ENCODE measurements around the gene PEAK3. TPM values are rescaled to one million over a fixed set of nuclear protein-coding genes. Genes with fewer than 3 reads are reported as not detected.

Gene PEAK3
- total RNA-seq, 3 donors from 2014 or later = 1.8 TPM; not detected in 2

DNA sequence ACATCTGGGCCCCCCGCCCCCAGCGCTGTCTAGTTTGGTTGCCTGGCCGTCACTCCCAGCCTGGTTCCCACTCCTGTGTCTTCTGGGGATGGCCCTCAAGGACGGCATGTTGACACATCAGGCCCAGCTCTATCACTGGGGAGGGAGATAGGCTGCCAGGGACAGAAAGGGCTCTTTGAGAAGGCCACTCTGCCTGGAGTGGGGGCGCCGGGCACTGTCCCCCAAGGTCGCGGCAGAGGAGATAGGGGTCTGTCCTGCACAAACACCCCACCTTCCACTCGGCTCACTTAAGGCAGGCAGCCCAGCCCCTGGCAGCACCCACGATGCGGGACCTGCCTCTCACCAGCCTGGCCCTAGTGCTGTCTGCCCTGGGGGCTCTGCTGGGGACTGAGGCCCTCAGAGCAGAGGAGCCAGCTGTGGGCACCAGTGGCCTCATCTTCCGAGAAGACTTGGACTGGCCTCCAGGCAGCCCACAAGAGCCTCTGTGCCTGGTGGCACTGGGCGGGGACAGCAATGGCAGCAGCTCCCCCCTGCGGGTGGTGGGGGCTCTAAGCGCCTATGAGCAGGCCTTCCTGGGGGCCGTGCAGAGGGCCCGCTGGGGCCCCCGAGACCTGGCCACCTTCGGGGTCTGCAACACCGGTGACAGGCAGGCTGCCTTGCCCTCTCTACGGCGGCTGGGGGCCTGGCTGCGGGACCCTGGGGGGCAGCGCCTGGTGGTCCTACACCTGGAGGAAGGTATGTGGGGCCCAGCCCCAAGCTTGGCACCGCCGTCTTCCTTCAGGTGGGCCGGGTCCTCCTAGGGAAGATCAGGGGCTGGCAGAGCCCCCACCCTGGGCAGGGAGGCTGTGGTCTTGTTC lies 32.7 kb downstream of the PEAK3 start, which contains the start of gene AMH:
Gene AMH (plus strand): TSS at position 314 of the 857 bp plus-strand sequence. CDS start 10 bp downstream, at position 324.
- H3K4me1 ChIP-seq = peaks cover 6 to 13% of the 10 kb centered on the region in 2 donors
- H3K4me3 ChIP-seq = peak within 1 kb of the TSS in 1 of 3 donors; percentile 5
- no peak within 1 kb of the TSS for H3K27ac ChIP-seq
- H3K36me3 ChIP-seq = peaks cover 21% of the 10 kb centered on the region
- no peak for DNase-seq (ENCODE audit: low spot score in 2 of 2)
- peaks cover 22 to 48% of the 10 kb centered on the region in 2 donors for H3K27me3 ChIP-seq
- TF ChIP-seq POLR2A (IDR thresholded peaks at IDR 0.05) = no peak
- TF ChIP-seq, protein P1, sequence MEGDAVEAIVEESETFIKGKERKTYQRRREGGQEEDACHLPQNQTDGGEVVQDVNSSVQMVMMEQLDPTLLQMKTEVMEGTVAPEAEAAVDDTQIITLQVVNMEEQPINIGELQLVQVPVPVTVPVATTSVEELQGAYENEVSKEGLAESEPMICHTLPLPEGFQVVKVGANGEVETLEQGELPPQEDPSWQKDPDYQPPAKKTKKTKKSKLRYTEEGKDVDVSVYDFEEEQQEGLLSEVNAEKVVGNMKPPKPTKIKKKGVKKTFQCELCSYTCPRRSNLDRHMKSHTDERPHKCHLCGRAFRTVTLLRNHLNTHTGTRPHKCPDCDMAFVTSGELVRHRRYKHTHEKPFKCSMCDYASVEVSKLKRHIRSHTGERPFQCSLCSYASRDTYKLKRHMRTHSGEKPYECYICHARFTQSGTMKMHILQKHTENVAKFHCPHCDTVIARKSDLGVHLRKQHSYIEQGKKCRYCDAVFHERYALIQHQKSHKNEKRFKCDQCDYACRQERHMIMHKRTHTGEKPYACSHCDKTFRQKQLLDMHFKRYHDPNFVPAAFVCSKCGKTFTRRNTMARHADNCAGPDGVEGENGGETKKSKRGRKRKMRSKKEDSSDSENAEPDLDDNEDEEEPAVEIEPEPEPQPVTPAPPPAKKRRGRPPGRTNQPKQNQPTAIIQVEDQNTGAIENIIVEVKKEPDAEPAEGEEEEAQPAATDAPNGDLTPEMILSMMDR (IDR thresholded peaks at IDR 0.05) = no peak
- intact Hi-C loops (cut with DNase I; ENCODE audit: low total_unique reads) = loop anchor here (5.0 kb wide), 1 partner anchor 583 kb away; no protein-coding TSS in a partner anchor
- no peaks in the 10 kb centered on the region for H3K9me3 ChIP-seq

DNA sequence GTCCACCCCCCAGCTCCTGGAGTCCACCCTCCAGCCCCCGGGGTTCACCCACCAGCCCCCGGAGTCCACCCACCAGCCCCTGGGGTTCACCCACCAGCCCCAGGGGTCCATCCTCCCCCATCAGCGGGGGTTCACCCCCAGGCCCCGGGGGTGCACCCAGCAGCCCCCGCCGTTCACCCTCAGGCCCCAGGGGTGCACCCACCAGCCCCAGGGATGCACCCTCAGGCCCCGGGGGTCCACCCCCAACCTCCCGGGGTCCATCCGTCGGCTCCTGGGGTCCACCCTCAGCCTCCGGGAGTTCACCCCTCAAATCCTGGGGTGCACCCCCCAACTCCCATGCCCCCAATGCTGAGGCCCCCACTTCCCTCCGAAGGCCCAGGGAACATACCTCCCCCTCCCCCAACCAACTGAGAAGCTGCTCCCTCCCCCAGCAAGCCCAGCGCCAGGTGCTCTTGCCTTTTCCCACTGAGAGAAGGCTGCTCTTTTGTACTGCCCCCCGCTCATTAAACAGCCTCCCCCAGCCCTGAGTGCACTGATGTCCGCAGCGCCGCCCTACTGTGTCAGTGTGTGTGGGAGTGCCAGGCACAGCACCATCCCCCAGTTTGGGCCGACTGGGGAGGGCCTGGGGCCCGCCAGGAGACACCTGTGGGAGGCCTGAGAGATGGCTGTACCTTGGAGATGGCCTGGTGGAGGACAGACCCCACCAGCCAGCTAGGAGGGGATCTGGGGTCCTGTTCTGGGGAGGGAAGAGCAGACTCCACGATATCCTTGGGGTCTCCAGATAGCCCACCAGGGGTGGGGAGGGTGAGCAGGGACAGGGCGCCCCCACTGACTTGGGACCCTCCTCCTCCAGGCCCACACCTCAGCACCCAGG lies 33.6 kb downstream of the PEAK3 start:
- Histone ChIP-seq H3K27me3 (peaks cover 18 to 43% of the 10 kb centered on the region in 2 donors), H3K4me3 (no peak overlapping the region), H3K36me3 (peaks cover 27% of the 10 kb centered on the region), H3K4me1 (peaks cover 6 to 13% of the 10 kb centered on the region in 2 donors), H3K9me3 (no peaks in the 10 kb centered on the region), H3K27ac (no peak overlapping the region)
- intact Hi-C loops (cut with DNase I; ENCODE audit: low total_unique reads) = loop anchor here (5.0 kb wide), 1 partner anchor 584 kb away; no protein-coding TSS in a partner anchor
- TF ChIP-seq POLR2AphosphoS5 (IDR thresholded peaks at IDR 0.05) (no peak), POLR2A (IDR thresholded peaks at IDR 0.05) (no peak)
- TF ChIP-seq, protein P1 (IDR thresholded peaks at IDR 0.05) = no peak
- DNase-seq (ENCODE audit: low spot score in 2 of 2) = no peak

DNA sequence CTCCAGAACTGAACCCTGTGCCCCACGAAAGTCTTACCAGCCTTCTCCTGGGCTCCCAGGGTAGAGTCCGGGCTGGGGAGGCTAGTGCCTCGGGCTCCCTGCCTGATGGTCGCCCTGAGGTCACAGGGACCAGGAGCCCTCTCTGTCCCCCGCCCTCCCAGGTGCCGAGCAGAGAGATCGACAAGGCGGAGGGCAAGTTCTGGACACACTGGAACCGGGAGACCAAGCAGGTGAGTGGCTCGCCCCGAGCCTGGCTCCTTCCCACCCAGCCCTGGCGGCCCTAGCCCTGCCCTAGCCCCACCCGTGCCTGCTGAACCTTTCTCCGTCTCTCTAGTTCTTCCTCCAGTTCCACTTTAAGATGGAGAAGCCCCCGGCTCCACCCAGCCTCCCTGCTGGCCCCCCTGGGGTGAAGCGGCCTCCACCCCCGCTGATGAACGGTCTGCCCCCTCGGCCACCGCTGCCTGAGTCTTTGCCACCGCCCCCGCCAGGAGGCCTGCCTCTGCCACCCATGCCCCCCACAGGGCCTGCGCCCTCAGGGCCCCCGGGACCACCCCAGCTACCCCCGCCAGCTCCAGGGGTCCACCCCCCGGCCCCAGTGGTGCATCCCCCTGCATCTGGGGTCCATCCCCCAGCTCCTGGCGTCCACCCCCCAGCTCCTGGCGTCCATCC lies 34.4 kb downstream of the PEAK3 start:
- DNase-seq (ENCODE audit: low spot score in 2 of 2) = no peak
- intact Hi-C loops (cut with DNase I; ENCODE audit: low total_unique reads) = loop anchor here (5.0 kb wide), 1 partner anchor 585 kb away; no protein-coding TSS in a partner anchor
- Histone ChIP-seq H3K4me3 (no peak overlapping the region), H3K4me1 (peaks cover 6 to 13% of the 10 kb centered on the region in 2 donors), H3K27ac (no peak overlapping the region), H3K36me3 (peaks cover 27% of the 10 kb centered on the region), H3K27me3 (peaks cover 10 to 35% of the 10 kb centered on the region in 2 donors), H3K9me3 (no peaks in the 10 kb centered on the region)
- TF ChIP-seq, protein P1 (IDR thresholded peaks at IDR 0.05) = no peak

DNA sequence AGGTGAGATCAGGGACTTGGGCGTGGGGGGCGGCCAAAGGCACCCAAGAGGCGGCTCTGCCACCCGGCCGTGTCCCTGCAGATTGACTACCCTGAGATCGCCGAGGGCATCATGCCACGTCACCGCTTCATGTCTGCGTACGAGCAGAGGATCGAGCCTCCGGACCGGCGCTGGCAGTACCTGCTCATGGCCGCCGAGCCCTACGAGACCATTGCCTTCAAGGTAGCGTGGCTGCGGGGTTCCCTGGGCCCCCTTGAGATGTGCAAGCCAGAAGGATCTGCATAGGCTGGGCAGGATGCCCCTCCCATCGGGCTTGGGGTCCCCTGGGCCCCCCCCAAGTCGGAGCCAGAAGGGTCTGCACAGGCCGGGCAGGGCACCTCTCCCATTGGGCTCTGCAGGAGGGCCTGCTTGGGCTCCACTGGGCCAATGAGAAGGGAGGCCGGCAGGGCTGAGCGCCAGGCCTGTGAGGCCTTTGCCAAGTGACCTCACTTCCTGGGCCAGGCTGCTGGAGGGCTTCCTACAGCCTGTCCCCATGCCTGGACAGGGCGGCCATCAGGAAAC lies 35.1 kb downstream of the PEAK3 start:
- peaks cover 27% of the 10 kb centered on the region for H3K36me3 ChIP-seq
- peaks cover 3 to 28% of the 10 kb centered on the region in 2 donors for H3K27me3 ChIP-seq
- no peak overlapping the region for H3K4me3 ChIP-seq
- TF ChIP-seq, protein P1 (IDR thresholded peaks at IDR 0.05) = no peak
- TF ChIP-seq POLR2A (IDR thresholded peaks at IDR 0.05) (no peak), POLR2AphosphoS5 (IDR thresholded peaks at IDR 0.05) (no peak)
- no peaks in the 10 kb centered on the region for H3K9me3 ChIP-seq
- H3K27ac ChIP-seq = no peak overlapping the region
- peaks cover 6 to 17% of the 10 kb centered on the region in 2 donors for H3K4me1 ChIP-seq
- intact Hi-C loops (cut with DNase I; ENCODE audit: low total_unique reads) = loop anchor here (5.0 kb wide), 1 partner anchor 585 kb away; no protein-coding TSS in a partner anchor
- no peak for DNase-seq (ENCODE audit: low spot score in 2 of 2)

Measured in breast epithelium (tissue), 4 donors.